WI38 (cell line): ENCODE measurements around the gene ARF1.

ENCODE experiments used
- H3K4me3 ChIP-seq: 2 replicates; pipeline ENCODE4 v1.5.1; 2011; ENCODE audit warnings: low read depth, mild to moderate bottlenecking, control low read depth, low read length
- CTCF ChIP-seq: IDR thresholded peaks from 2 replicates; pipeline ENCODE4 v1.5.1; 2012; ENCODE audit warnings: low read depth, mild to moderate bottlenecking, control low read depth, low read length

ARF1 gene

GRCh38 chr1:228082214-228082917 lies at the start of gene ARF1:
TSS of gene ARF1 (plus strand) at chr1:228082708. CDS start at chr1:228097115, 14,407 bp downstream.
- TF ChIP-seq CTCF: no peak
- H3K4me3 ChIP-seq: peak within 1 kb of the TSS; percentile 97

DNA sequence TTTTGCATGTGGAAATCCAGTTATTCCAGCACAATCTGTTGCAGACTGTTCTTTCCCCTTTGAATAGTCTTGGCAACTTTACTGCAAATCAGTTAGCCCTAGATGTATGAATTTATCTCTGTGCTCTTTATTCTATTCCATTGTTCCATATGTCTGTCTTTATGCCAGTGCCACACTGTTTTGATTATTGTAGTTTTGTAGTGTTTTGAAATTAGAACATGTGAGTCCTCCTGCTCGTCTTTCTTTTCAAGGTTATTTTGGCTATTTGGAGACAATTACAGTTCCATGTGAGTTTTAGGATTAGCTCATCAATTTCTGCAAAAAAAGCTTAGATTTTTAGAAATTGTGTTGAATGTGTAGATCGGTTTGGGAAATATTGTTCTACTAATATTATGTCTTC lies 49.1 kb upstream of the ARF1 start:
- H3K4me3 ChIP-seq: no peak overlapping the region
- no peak for TF ChIP-seq CTCF

DNA sequence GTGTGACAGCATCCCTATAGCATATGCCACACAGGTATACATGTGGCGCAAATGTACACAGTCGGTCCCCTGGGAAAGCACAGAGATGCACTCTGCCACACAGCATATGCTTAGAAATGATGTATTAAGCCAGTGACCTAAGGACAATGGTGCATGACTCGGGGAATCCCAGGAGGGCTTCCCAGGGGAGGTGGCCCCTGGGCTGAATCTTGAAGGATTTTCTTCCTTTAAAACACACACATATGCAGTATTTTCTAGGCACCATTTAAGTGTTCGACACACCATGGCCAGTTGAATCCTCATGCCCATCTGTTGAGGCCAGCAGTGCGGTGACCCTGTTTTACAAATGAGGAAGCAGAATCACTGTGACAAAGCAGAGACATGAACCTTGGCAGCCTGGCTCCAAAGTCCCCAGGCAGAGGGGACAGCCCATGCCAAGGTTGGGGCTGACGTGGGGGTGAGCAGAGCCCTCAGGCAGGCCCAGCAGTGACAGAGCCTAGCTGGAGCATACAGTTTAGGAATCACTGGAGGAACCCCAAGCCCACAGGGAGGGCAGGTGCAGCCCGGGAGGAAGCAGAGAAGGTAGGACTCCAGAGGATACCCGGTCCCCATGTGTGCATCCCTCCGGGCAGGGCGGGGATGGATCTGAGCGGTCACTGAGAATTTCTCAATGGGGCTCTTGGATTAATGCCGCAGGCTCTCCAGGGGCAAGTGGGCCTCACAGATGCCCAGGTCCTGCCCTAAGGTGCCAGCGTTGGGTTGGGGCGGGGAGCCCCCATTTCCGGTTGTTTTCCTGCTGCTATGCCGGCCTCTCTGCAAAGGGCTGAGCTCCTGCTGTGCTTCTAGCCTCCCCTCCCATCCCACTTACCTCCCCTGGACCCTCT lies 47.3 kb upstream of the ARF1 start:
- H3K4me3 ChIP-seq: no peak overlapping the region
- TF ChIP-seq CTCF: no peak

DNA sequence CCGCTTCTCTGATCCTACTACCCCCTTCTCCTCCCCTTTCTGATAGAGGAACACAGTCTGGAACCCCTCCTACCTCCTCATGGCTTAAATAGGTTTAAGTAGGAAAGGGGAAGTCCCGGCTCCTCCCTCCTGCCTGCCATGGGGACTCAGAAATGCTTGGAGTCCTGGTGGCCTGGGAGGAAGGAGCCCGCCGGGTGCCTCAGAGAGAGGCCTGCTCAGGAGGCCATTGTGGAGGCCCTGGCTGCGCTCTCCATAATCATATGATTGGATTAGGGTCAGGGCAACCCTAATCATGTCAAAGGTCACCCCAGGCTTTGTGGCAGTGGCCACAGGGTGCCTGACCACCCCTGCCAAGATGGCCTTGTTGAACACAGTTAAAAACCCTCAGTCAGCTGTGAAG lies 46.7 kb upstream of the ARF1 start:
- no peak overlapping the region for H3K4me3 ChIP-seq
- no peak for TF ChIP-seq CTCF

DNA sequence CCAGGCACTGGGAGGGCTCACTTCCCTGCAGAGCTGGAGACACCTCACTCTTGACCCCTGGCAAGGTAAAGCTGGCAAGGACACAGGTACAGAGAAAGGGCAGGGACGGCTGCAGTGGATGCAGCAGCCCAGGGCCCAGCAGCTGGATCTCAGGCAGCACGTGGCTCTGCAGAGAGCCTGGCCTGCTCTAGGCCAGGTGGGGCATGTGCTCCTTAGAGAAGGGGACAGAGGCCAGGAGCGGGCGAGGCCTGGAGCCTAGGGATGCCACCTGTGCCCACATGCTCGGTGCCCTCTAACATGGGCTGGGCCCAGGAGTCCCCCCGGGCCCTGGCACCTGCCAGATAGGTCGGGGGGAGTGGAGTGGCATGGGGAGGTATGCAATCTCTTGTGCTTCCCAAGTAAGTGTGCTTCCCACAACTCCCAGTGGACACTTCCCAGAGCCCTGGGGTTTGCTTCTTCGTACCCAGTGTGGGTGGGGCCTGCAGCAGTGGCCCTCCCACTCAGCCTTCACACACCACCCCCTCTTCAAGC lies 45.7 kb upstream of the ARF1 start:
- no peak overlapping the region for H3K4me3 ChIP-seq
- no peak for TF ChIP-seq CTCF

DNA sequence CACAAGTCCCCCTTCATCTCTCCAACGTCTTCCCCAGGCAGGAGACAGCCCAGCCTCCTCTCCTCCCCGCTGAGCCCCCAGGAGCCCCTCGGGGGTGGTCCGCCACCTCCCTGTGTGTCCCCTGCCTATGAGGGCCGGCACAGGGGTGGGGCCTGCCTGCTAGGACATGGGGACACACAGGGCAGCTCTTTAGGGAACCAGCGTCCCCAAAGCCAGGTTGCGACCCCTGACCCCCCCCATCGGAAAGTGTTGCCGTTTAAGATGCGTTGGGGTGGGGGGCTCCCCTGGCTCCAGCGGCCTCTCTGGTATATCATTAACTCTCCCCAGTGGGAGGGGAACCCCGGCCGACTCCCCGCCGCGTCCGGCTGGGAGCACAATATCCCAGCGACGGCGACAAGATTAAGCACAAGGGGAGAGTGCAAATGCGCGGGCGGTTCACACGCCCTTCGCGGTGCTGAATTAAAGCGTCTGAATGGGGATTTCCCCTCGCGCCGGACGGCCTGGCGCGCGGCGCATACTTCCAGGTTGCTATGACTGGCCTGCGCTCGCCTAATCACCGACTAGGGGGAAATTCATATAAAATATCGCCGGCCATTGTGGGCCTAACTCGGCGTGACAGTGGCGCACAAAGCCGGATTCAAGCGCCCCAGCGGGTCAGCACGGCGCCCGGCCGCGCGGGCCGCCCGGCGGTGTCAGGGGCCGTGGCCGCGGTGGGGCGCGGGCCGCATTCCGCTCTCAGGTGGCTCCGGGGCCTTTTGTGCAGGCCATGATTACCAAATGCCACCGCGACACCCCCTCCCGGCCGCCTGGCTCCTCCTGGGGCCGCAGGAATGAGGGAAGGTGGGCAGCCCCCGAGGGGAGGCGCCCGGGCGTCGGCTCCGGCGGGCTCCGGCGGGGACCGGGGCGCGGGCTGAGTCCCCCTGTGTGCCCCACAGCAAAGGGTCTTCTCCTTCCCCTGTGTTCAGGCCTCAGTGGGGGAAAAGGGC lies 44.8 kb upstream of the ARF1 start:
- no peak overlapping the region for H3K4me3 ChIP-seq
- TF ChIP-seq CTCF: no peak
